Central memory CD8-positive, alpha-beta T cell (primary cell): ENCODE results near the gene THADA.
A peak's percentile ranks its signal among the peaks of the same experiment; 100 is the strongest.
"Not testable (repeated sequence)": the region's sequence is repeated elsewhere in the genome, so short reads cannot be mapped to it uniquely, and the experiment has no call there.

Experiments used
- ATAC-seq: fragments of 150-1000 bp; cut with Tn5 transposase; replicated peaks from 2 replicates; pipeline ENCODE4 v1.10.0; 2022; ENCODE audit warnings: mild to moderate bottlenecking, moderate FRiP score, moderate number of reproducible peaks; ENCODE audit not compliant: poor library complexity, severe bottlenecking; ENCODE audit errors: extremely low read depth
- DNase-seq, 2 donors: peaks; one replicate each; pipeline ENCODE4 v3.0.0; 2021; ENCODE audit warnings: low spot score in 2 of 2
- H3K27ac Mint-ChIP-seq: one replicate; pipeline ENCODE4 v1.8.0; 2022; ENCODE audit warnings: low read depth, mild to moderate bottlenecking, moderate library complexity, mixed read lengths
- H3K27me3 Mint-ChIP-seq: one replicate; pipeline ENCODE4 v1.8.0; 2022; ENCODE audit warnings: mixed read lengths
- H3K36me3 Mint-ChIP-seq: one replicate; pipeline ENCODE4 v1.8.0; 2022; ENCODE audit warnings: mild to moderate bottlenecking, moderate library complexity, mixed read lengths; ENCODE audit not compliant: insufficient read depth
- H3K4me1 Mint-ChIP-seq: one replicate; pipeline ENCODE4 v1.8.0; 2022; ENCODE audit warnings: mixed read lengths
- H3K4me3 Mint-ChIP-seq: one replicate; pipeline ENCODE4 v1.8.0; 2022; ENCODE audit warnings: mild to moderate bottlenecking, moderate library complexity, mixed read lengths
- H3K9me3 Mint-ChIP-seq: one replicate; pipeline ENCODE4 v1.8.0; 2022; ENCODE audit warnings: mixed read lengths

The THADA gene

DNA sequence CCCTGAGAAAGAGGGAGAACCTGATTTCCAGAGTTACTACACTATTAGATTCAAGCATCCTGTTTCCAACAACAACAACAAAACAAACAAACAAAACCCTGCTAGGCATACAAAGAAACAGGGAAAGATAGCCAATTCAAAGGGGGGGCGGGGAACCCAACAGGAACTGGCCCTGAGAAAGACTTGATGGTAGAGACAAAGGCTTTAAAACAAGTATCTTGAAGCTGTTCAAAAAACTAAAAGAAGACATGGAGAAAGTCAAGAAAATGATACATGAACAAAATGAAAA is 147.1 kb downstream of the THADA start:
- DNase-seq (no peak), ATAC-seq (no peak)
- Mint-ChIP-seq H3K27ac (peak overlapping the region; percentile 23), H3K4me3 (no peak overlapping the region), H3K36me3 (peaks cover 9% of the 10 kb centered on the region), H3K9me3 (peaks cover 6% of the 10 kb centered on the region), H3K4me1 (peaks cover 23% of the 10 kb centered on the region), H3K27me3 (no peaks in the 10 kb centered on the region)

DNA sequence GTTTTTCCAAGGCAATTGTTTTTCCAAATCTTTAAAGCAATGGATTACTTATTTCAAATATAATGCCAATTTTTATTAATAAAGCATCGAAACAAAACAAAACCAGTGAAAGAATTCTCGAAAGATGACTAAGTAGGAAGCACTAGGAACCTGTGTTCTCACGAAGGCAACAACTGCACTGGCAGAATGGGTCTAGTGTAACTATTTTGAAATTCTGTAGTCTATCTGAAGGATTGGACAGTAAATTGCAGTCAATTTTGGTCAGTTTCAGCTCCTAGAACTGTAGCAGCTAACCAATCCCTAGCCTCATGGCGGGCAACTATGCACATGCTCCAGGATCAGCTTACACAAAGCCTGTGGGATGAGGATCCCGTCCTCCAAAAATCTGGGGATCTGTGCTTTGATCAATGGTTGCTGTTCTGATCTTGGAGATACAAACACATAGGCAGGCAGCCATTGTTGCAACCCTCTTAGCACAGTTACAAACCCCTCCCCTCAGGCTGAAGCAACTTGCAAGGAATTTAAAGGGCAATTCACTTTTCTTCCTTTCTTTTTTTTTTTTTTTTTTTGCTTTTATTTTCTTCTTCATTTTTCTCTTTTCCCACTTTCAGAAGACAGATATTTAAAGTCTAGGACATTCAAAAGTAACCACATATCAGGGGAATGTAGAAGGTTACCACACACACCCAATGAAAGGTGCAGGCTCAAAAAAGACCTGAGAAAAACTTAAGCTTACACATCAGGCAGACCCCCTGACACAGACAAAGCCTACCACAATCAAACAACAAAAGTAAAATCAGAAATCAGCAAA is 147.6 kb downstream of the THADA start:
- H3K27me3 Mint-ChIP-seq = no peaks in the 10 kb centered on the region
- H3K4me1 Mint-ChIP-seq = peaks cover 23% of the 10 kb centered on the region
- DNase-seq = no peak
- H3K4me3 Mint-ChIP-seq = no peak overlapping the region
- H3K9me3 Mint-ChIP-seq = peaks cover 6% of the 10 kb centered on the region
- ATAC-seq = no peak
- H3K27ac Mint-ChIP-seq = peak overlapping the region; percentile 23
- H3K36me3 Mint-ChIP-seq = peaks cover 9% of the 10 kb centered on the region

DNA sequence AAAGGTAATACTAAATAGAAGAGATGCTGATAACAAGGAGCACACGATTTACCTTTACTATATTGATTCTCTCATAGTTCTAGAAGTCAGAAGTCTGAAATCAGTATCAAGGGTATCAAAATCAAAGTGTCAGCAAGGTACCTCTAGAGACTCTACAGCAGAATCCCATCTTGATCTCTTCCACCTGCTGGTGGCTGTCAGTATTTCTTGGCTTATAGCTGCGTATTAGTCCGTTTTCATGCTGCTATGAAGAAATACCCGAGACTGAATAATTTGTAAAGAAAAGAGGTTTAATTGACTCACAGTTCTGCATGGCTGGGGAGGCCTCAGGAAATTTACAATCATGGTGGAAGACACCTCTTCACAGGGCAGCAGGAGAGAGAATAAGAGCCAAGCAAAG is 149.1 kb downstream of the THADA start:
- H3K9me3 Mint-ChIP-seq, H3K4me3 Mint-ChIP-seq, DNase-seq, H3K27me3 Mint-ChIP-seq, H3K27ac Mint-ChIP-seq, ATAC-seq: not testable (repeated sequence)
- peaks cover 31% of the 10 kb centered on the region for H3K4me1 Mint-ChIP-seq
- H3K36me3 Mint-ChIP-seq = peaks cover 10% of the 10 kb centered on the region

DNA sequence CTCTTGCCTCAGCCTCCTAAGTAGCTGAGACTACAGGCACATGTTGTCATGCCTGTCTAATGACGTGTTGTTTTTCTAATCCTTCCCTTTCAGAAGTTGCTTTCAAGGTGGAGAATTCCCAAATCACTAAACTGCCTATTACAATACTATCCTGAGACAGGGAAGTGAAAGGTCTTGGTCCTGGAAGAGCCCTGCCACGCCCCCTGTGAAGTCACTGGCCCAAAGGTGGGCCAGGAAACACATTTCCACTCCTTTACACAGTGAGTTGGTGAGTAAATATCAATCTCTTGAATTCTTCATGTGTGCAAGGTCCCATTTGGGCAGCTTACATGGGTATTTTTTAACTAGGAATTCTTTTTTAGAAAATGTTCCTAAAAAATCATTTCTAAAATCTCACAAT is 150.1 kb downstream of the THADA start:
- Mint-ChIP-seq H3K4me1 (peaks cover 31% of the 10 kb centered on the region), H3K27me3 (no peaks in the 10 kb centered on the region), H3K36me3 (peaks cover 10% of the 10 kb centered on the region), H3K4me3 (no peak overlapping the region), H3K27ac (no peak overlapping the region), H3K9me3 (no peaks in the 10 kb centered on the region)
- DNase-seq (no peak), ATAC-seq (no peak)

DNA sequence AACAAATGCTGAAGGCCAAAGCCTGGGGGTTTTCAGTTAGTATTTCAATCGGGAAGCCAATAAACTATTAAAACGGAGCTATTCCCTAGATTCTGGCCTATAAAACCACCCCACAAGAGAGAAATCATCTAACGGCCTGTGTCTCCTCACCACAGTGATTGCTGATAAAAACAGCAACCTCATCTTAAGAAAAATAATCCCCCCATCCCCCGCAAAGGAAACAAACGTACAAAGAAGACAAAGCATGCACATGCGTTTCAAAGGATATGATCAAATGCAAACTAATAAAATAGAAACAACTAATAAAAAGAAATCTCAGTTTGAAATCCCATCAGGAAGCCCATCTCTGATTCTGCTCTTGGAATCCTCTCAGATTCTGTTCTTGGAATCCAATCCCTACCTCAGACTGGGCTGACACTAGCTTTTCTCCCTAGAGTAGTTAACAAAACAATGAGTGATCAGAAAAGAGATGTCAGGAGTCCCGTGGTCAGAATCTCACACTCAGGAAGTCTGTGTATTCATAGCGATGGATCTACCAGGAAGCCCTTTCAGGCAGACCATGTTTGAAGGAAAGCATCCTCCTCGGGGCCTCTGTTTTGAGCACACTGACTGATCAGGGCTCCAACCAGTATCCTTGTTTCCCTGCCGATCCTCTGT is 150.7 kb downstream of the THADA start:
- Mint-ChIP-seq H3K27ac (no peak overlapping the region), H3K27me3 (no peaks in the 10 kb centered on the region), H3K36me3 (peaks cover 10% of the 10 kb centered on the region), H3K9me3 (no peaks in the 10 kb centered on the region), H3K4me1 (peaks cover 31% of the 10 kb centered on the region), H3K4me3 (no peak overlapping the region)
- ATAC-seq = no peak
- DNase-seq = no peak

DNA sequence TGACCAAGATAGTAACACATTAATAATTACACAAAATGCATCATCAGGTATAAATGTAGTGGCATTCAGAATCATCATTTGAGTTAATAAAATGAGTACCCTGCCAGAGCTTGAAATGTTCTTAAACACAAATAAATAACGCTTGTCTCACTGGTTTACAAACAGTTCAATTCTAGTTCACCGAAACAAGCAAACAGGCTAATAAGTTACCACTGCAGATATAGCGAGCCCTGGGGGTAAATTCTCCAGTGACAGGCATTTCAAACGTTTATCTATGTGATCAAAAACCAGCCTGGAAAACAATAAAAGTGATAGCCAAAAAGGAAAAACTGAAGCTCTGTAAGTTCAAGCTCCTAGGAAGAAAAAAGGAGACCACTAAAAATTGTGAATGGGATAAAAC is 152.6 kb downstream of the THADA start:
- no peak for ATAC-seq

DNA sequence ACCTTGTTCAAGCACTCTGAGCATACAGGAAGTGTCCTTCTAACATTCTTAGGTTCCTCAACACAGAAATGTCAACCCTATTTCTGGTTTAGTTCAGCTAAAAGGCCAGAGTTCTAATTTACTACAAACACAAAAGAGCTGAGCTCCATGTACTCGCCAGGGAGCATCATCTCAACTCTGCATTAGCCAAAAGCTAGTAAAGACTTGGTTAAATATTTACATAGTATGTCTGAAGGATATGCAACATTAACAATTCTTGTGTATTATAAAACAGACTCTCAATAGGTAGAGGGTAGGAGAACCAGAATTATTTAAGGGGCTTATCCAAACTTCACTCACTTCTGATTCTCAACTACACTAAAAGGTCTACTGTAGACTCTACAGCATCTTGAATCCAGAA is 154.6 kb downstream of the THADA start:
- Mint-ChIP-seq H3K4me1 (peaks cover 22% of the 10 kb centered on the region), H3K9me3 (no peaks in the 10 kb centered on the region), H3K27me3 (no peaks in the 10 kb centered on the region), H3K4me3 (no peak overlapping the region), H3K36me3 (peaks cover 4% of the 10 kb centered on the region), H3K27ac (no peak overlapping the region)
- no peak for DNase-seq
- ATAC-seq = no peak

More for the DNA sequence above, 152.6 kb downstream of the THADA start:
- Mint-ChIP-seq H3K4me3 (no peak overlapping the region), H3K4me1 (peaks cover 22% of the 10 kb centered on the region), H3K9me3 (no peaks in the 10 kb centered on the region), H3K36me3 (peaks cover 7% of the 10 kb centered on the region), H3K27ac (no peak overlapping the region), H3K27me3 (no peaks in the 10 kb centered on the region)
- DNase-seq = no peak

DNA sequence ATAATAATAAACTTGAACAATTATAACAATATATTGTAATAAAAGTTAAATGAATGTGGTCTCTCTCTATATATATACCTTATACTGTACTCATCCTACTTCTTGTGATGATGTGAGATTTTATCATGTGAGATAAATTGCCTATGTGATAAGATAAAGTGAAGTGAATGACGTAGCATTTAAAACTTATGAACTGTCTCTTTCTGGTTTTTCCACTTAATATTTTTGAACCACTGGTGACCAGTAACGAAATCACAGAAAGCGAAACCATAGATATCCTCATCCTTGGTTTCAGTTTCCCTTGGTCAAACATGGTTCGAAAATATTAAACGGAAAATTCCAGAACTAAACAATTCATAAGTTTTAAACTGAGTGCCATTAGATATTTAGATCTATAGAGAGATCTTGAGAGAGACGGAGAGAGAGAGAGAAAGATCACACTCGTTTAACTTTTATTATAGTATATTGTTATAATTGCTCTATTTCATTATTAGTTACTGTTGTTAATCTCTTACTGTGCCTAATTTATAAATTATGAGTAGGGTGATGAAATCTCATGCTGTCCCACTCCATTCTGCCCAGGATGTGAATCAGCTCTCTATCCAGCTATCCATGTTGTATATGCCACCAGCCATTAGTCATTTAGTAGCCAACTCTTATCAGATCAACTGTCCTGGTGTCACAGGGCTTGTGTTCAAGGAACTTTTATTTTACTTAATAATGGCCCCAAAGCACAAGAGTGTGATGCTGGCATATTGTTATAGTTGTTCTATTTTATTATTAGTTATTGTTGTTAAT is 156.8 kb downstream of the THADA start:
- H3K4me1 Mint-ChIP-seq = peaks cover 11% of the 10 kb centered on the region
- peaks cover 3% of the 10 kb centered on the region for H3K36me3 Mint-ChIP-seq
- DNase-seq (no peak), ATAC-seq (no peak)
- no peak overlapping the region for H3K4me3 Mint-ChIP-seq
- H3K9me3 Mint-ChIP-seq = no peaks in the 10 kb centered on the region
- no peaks in the 10 kb centered on the region for H3K27me3 Mint-ChIP-seq
- H3K27ac Mint-ChIP-seq = peak overlapping the region; percentile 25

DNA sequence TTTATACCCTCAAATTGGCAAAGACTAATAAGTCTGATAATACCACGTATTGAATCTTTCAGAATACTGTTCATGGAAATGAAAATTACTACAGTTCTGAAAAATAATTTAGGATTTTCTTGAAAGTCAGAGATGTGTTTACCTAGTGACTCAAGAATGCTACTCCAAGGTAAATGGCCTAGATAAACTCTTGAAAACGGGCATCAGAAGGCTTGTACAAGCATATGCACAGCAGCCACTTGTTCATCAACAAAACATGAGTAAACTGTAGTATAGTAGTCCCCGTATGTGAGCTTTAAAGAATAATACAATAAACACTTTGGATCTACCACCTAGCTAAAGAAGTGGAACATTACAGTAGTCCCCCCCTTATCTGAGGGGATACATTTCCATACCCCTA is 157.5 kb downstream of the THADA start:
- peaks cover 3% of the 10 kb centered on the region for H3K36me3 Mint-ChIP-seq
- H3K9me3 Mint-ChIP-seq = no peaks in the 10 kb centered on the region
- no peaks in the 10 kb centered on the region for H3K27me3 Mint-ChIP-seq
- ATAC-seq = no peak
- no peak overlapping the region for H3K4me3 Mint-ChIP-seq
- H3K4me1 Mint-ChIP-seq = peaks cover 11% of the 10 kb centered on the region
- H3K27ac Mint-ChIP-seq = no peak overlapping the region
- no peak for DNase-seq

DNA sequence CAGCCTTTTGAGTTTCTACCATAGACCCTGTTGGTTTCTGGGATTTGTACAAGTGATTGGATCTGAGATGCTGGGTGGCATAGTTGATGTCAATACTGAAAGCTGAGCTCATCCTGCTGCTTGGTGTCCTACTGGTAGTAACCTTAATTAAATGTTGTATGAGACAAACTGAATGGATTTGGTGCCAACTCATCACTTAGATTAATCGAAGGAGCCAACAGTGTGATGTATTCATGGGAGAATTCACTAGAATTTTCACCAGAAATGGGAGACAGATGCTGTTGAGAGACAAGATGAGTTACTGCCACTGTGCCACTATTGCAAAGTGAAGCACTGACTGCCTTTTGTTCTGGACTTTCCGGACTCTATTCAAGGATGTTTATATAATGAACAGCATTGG is 158.5 kb downstream of the THADA start:
- H3K4me3 Mint-ChIP-seq = no peak overlapping the region
- no peaks in the 10 kb centered on the region for H3K27me3 Mint-ChIP-seq
- no peaks in the 10 kb centered on the region for H3K36me3 Mint-ChIP-seq
- no peaks in the 10 kb centered on the region for H3K9me3 Mint-ChIP-seq
- ATAC-seq (no peak), DNase-seq (no peak)
- H3K27ac Mint-ChIP-seq = no peak overlapping the region
- peaks cover 10% of the 10 kb centered on the region for H3K4me1 Mint-ChIP-seq

DNA sequence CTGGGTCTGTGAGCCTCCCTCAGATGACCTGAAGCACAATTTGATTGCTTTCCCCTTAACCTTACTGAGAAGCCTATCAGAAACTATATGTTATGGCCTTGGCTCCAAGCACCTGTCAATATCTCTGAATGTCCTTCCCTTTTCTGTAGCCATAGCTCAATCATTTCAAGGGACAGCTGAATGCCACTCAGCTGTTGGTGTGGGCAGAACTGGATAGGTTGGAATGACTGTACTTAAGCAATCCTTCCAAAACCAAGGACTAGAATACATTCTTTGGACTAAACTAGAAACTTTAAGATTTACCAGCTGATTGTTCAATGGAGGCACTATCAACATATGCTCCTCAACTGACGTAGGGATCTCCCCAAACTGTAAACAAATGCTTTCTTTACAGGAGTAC is 159.4 kb downstream of the THADA start:
- ATAC-seq (no peak), DNase-seq (no peak)
- Mint-ChIP-seq H3K4me3 (no peak overlapping the region), H3K4me1 (peaks cover 4% of the 10 kb centered on the region), H3K9me3 (no peaks in the 10 kb centered on the region), H3K27ac (no peak overlapping the region), H3K36me3 (no peaks in the 10 kb centered on the region), H3K27me3 (no peaks in the 10 kb centered on the region)

DNA sequence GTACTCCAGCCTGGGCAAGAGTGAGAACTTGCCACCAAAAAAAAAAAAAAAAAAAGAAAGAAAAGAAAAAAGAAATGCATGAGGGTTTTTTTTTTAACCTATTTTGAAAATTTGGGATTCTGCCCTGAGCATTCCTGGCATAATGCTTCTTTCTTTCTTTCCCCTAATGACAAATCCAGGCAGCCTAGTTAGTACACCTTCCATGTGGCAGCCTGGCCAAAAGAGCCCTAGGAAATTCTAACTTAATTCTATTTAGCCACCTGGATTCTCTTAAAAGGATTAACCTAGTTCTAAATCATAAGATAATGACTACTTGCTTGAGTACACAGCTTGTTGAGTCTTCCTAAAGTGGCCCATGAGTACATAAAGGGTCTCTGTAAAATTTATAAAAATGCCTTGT is 160.1 kb downstream of the THADA start:
- ATAC-seq (no peak), DNase-seq (no peak)
- no peaks in the 10 kb centered on the region for H3K36me3 Mint-ChIP-seq
- no peak overlapping the region for H3K4me3 Mint-ChIP-seq
- peaks cover 4% of the 10 kb centered on the region for H3K4me1 Mint-ChIP-seq
- H3K9me3 Mint-ChIP-seq = no peaks in the 10 kb centered on the region
- no peaks in the 10 kb centered on the region for H3K27me3 Mint-ChIP-seq
- H3K27ac Mint-ChIP-seq = no peak overlapping the region

DNA sequence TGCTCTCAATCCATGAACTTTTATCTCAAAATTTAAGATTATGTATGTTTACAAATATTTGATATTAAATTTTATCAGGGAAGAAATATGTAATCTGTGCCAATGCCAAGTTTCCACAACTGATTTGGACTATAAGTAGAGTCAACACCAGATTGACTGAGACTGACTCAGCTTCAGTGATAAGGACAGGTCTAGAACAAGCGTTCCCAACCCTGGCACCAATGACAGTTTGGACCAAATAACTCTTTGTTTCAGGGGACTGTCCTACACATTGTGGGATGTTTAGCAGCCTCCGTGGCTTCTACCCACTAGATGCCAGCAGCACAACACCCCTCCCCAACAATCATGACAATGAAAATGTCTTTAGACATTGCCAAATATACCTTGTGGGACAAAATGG is 165.3 kb downstream of the THADA start:
- no peak for DNase-seq
- H3K27ac Mint-ChIP-seq = no peak overlapping the region
- peaks cover 4% of the 10 kb centered on the region for H3K36me3 Mint-ChIP-seq

More for the DNA sequence above, 165.3 kb downstream of the THADA start:
- no peak for ATAC-seq
- no peaks in the 10 kb centered on the region for H3K9me3 Mint-ChIP-seq
- H3K4me3 Mint-ChIP-seq = no peak overlapping the region
- peaks cover 13% of the 10 kb centered on the region for H3K4me1 Mint-ChIP-seq
- H3K27me3 Mint-ChIP-seq = no peaks in the 10 kb centered on the region
